Glutamatergic neuron (in vitro differentiated cells): ENCODE data around the gene PTGR3. TPM values are rescaled to one million over a fixed set of nuclear protein-coding genes. Genes with fewer than 3 reads are reported as not detected.

Source experiments
- DNase-seq: peaks from one replicate; pipeline ENCODE4 v3.0.0; 2022
- H3K27ac Mint-ChIP-seq: one replicate; pipeline ENCODE4 v1.8.0; 2020; ENCODE audit warnings: mild to moderate bottlenecking, mixed read lengths, inconsistent platforms; ENCODE audit not compliant: unreplicated experiment
- H3K27me3 Mint-ChIP-seq: one replicate; pipeline ENCODE4 v1.8.0; 2020; ENCODE audit warnings: mild to moderate bottlenecking, moderate library complexity, mixed read lengths, inconsistent platforms; ENCODE audit not compliant: unreplicated experiment
- H3K36me3 Mint-ChIP-seq: one replicate; pipeline ENCODE4 v1.8.0; 2020; ENCODE audit warnings: mild to moderate bottlenecking, mixed read lengths, inconsistent platforms; ENCODE audit not compliant: unreplicated experiment
- H3K4me1 Mint-ChIP-seq: one replicate; pipeline ENCODE4 v1.8.0; 2020; ENCODE audit warnings: mild to moderate bottlenecking, low read depth, mixed read lengths, inconsistent platforms; ENCODE audit not compliant: unreplicated experiment
- H3K4me3 Mint-ChIP-seq: one replicate; pipeline ENCODE4 v1.8.0; 2020; ENCODE audit warnings: mild to moderate bottlenecking, mixed read lengths, inconsistent platforms; ENCODE audit not compliant: unreplicated experiment
- H3K9me3 Mint-ChIP-seq: one replicate; pipeline ENCODE4 v1.8.0; 2020; ENCODE audit warnings: mild to moderate bottlenecking, moderate library complexity, mixed read lengths, inconsistent platforms; ENCODE audit not compliant: unreplicated experiment
- total RNA-seq: library from RNA; stranded (reverse); fragmentation: NEBNext Ultra II Directional; extraction: Animal tissue kit (Norgen Biotek cat#: 25700); gene quantifications from one replicate; pipeline ENCODE4 v1.2.1, GENCODE V29; 2021; ENCODE audit not compliant: unreplicated experiment
- TF ChIP-seq, protein P1 (sequence below): fragments of 200-600 bp; sonication (generic); IDR thresholded peaks from one replicate; pipeline ENCODE4 v1.5.0; 2021; ENCODE audit not compliant: partially characterized antibody, unreplicated experiment

PTGR3 gene
- total RNA-seq, 1 donor from 2014 or later: 20.4 TPM

DNA sequence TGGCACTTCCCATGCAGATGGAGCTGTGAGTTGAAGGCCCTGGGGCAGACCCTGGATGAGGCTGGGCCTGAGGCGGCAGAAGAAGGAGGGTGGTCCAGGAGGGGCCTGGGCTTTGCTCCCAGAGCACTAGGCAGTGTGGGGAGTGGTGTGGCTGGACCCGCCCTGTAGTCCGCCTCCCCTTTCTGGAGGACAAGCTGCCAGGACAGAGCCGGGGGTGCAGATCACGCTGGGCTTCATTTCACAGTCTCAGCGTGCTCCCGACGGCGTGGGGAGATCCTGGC is 49.8 kb downstream of the PTGR3 start:
- H3K36me3 Mint-ChIP-seq: peaks cover 6% of the 10 kb centered on the region
- no peak overlapping the region for H3K4me3 Mint-ChIP-seq
- peaks cover 18% of the 10 kb centered on the region for H3K9me3 Mint-ChIP-seq
- H3K4me1 Mint-ChIP-seq: no peaks in the 10 kb centered on the region
- TF ChIP-seq, protein P1, sequence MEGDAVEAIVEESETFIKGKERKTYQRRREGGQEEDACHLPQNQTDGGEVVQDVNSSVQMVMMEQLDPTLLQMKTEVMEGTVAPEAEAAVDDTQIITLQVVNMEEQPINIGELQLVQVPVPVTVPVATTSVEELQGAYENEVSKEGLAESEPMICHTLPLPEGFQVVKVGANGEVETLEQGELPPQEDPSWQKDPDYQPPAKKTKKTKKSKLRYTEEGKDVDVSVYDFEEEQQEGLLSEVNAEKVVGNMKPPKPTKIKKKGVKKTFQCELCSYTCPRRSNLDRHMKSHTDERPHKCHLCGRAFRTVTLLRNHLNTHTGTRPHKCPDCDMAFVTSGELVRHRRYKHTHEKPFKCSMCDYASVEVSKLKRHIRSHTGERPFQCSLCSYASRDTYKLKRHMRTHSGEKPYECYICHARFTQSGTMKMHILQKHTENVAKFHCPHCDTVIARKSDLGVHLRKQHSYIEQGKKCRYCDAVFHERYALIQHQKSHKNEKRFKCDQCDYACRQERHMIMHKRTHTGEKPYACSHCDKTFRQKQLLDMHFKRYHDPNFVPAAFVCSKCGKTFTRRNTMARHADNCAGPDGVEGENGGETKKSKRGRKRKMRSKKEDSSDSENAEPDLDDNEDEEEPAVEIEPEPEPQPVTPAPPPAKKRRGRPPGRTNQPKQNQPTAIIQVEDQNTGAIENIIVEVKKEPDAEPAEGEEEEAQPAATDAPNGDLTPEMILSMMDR: no peak
- H3K27ac Mint-ChIP-seq: no peak overlapping the region
- peaks cover 1% of the 10 kb centered on the region for H3K27me3 Mint-ChIP-seq
- DNase-seq: no peak

Other genes with a start within 250 kb of the PTGR3 start
- gene TSHZ1, start 1.7 kb upstream of the PTGR3 start, total RNA-seq: 5.3 TPM
- not detected for gene SMIM21, start 218.6 kb upstream of the PTGR3 start, total RNA-seq